ENCODE results near the gene MAB21L2.

MAB21L2 gene

GRCh38 chr4:150619042-150619441, 37.1 kb downstream of the MAB21L2 start:
- DNase-seq (ENCODE audit: low read depth in 3 of 3): no peak

DNA sequence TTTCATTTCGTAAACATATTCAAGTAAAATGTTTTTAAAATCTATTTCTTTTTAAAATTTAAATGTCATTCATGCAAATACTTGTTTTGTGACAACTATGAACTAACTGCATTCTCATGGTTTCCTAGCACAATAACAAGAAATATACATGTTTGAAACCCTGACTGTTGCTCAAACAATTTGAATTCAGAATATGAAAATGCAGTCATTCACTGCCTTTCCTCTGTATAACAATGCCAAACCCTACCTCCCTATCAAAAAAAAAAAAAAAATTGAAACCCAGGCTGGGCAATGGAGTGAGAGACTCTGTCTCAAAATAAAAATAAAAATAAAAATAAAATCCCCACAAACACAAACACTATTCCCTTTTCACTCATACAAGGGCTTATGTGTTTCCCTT, 42.1 kb downstream of the MAB21L2 start:
- DNase-seq (ENCODE audit: low read depth in 3 of 3): no peak

DNA sequence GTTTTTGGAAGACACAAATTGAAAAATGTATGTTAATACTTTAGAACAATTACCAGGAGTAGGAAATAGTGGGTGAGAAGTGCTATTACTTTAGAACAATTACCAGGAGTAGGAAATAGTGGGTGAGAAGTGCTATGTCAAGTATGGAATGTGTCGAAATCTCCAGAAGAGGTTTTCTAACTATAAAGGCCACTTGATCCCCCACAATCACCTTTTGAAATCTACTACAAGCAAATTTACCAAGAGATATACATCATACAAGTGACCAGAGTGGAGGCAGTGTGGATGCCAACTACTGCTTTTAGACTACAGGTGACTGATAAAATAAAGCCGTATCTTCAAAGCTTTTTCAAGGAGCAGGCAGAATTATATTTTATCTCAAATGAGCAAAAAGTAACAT, 43.1 kb downstream of the MAB21L2 start:
- no peak for DNase-seq (ENCODE audit: low read depth in 3 of 3)

GRCh38 chr4:150628073-150628472, 46.1 kb downstream of the MAB21L2 start:
- no peak for DNase-seq (ENCODE audit: low read depth in 3 of 3)

GRCh38 chr4:150632639-150633038, 50.7 kb downstream of the MAB21L2 start:
- DNase-seq (ENCODE audit: low read depth in 3 of 3): no peak

Data from stimulated activated CD4-positive, alpha-beta T cell treated with anti-CD3 and anti-CD28 coated beads, TNF-alpha, amount 100 ng/mL, for 48 hours (primary cell).